Fibroblast of lung (primary cell): Measurements from ENCODE around the gene NR6A1. TPM values are rescaled to one million over a fixed set of nuclear protein-coding genes. Genes with fewer than 3 reads are reported as not detected.

ENCODE experiments used
- DNase-seq, 2 donors: peaks; one replicate each; pipeline versions ENCODE4 v3.0.0 to v3.0.0-alpha.2; 2010; ENCODE audit warnings: low read depth in 2 of 2
- H2AFZ ChIP-seq: 2 replicates; pipeline ENCODE4 v1.5.1; 2012; ENCODE audit warnings: low read length, control low read depth, inconsistent platforms
- H3K27ac ChIP-seq: 2 replicates; pipeline ENCODE4 v1.5.1; 2011; ENCODE audit warnings: low read length, control low read depth; ENCODE audit not compliant: insufficient read depth
- H3K27me3 ChIP-seq: 2 replicates; pipeline ENCODE4 v1.5.1; 2011; ENCODE audit warnings: mild to moderate bottlenecking, low read length; ENCODE audit not compliant: control insufficient read depth, insufficient read depth
- H3K36me3 ChIP-seq: 2 replicates; pipeline ENCODE4 v1.5.1; 2011; ENCODE audit warnings: low read length; ENCODE audit not compliant: control insufficient read depth, insufficient read depth
- H3K4me1 ChIP-seq: 2 replicates; pipeline ENCODE4 v1.5.1; 2011; ENCODE audit warnings: low read length; ENCODE audit not compliant: control insufficient read depth, insufficient read depth; ENCODE audit errors: extremely low read depth
- H3K4me2 ChIP-seq: 2 replicates; pipeline ENCODE4 v1.5.1; 2011; ENCODE audit warnings: low read length, control low read depth; ENCODE audit not compliant: insufficient read depth; ENCODE audit errors: extremely low read depth
- H3K4me3 ChIP-seq, 4 experiments: fragments of 200-600 bp in 1 of 4; sonication (generic) in 1 of 4; replicated peaks in 1 of 4; 2 replicates each; pipeline ENCODE4 v1.5.1; 2011 to 2016; ENCODE audit warnings: low read length in 4 of 4, low read depth in 3 of 4, mild to moderate bottlenecking in 3 of 4, control low read depth in 2 of 4, inconsistent platforms in 1 of 4, mixed read lengths in 1 of 4; ENCODE audit not compliant: insufficient read depth in 1 of 4; ENCODE audit errors: control extremely low read depth in 1 of 4
- H3K79me2 ChIP-seq: 2 replicates; pipeline ENCODE4 v1.5.1; 2012; ENCODE audit warnings: mild to moderate bottlenecking, low read length, inconsistent platforms; ENCODE audit not compliant: control insufficient read depth, insufficient read depth
- H3K9ac ChIP-seq: 2 replicates; pipeline ENCODE4 v1.5.1; 2011; ENCODE audit warnings: mild to moderate bottlenecking, low read length, control low read depth; ENCODE audit not compliant: insufficient read depth
- H3K9me3 ChIP-seq: 2 replicates; pipeline ENCODE4 v1.5.1; 2012; ENCODE audit warnings: low read depth, low read length; ENCODE audit not compliant: control insufficient read depth, insufficient read depth
- H4K20me1 ChIP-seq: 2 replicates; pipeline ENCODE4 v1.5.1; 2011; ENCODE audit warnings: low read length; ENCODE audit not compliant: control insufficient read depth, insufficient read depth; ENCODE audit errors: extremely low read depth
- EZH2 ChIP-seq: IDR thresholded peaks from 2 replicates; pipeline ENCODE4 v1.5.1; 2012; ENCODE audit warnings: low read length, control low read depth, mild to moderate bottlenecking; ENCODE audit errors: missing control alignments
- polyA plus RNA-seq, 2 donors: library from polyadenylated mRNA; depleted of rRNA in 1 of 2; stranded (reverse) in 1 of 2; unstranded in 1 of 2; fragments of >200 nt; gene quantifications; 2 replicates each; pipeline ENCODE4 v1.2.1, GENCODE V29; 2011 to 2012; ENCODE audit warnings: missing spikeins in 1 of 2
- total RNA-seq: library from RNA; depleted of rRNA; stranded (reverse); fragments of >200 nt; gene quantifications from 2 replicates; pipeline ENCODE4 v1.2.1, GENCODE V29; 2014
- TF ChIP-seq, protein P1 (sequence below), 2 donors: IDR thresholded peaks in 1 of 2; conservative IDR thresholded peaks in 1 of 2; 1 replicate in 1 of 2; 2 replicates in 1 of 2; pipeline ENCODE4 v1.5.1; 2011 to 2012; ENCODE audit warnings: low read length in 2 of 2, control low read depth in 1 of 2, inconsistent platforms in 1 of 2, low read depth in 1 of 2, mild to moderate bottlenecking in 1 of 2

NR6A1 gene
- total and polyA plus RNA-seq, 2 donors (not counting 1 experiment from before 2014, with no cell fraction given), result 0.07 to 0.50 TPM

DNA sequence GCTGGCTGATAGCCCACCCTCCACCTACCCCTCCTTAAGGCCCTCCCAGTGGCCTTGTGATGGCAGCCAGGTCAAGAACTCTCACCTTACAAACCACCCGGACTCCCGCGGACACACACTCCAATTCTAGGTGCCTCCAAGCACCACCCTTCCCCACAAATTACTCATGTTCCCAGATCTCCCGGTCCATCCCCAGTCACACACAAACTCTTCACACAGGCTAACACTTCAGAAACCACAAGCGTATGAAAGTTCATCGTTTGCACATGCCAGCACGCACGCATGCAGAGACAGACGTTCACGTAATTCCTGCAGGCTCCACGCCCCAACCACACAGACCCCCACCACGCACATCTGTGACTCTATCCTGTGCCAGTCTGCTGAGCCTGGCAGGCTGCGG, 281.9 kb downstream of the NR6A1 start:
- Histone ChIP-seq H4K20me1 (no peaks in the 10 kb centered on the region), H3K4me1 (no peaks in the 10 kb centered on the region), H2AFZ (no peak overlapping the region), H3K79me2 (no peaks in the 10 kb centered on the region), H3K9me3 (no peaks in the 10 kb centered on the region), H3K27ac (no peak overlapping the region), H3K4me3 (no peak overlapping the region), H3K9ac (no peak overlapping the region), H3K27me3 (peaks cover 26% of the 10 kb centered on the region), H3K36me3 (no peaks in the 10 kb centered on the region), H3K4me2 (no peak overlapping the region)
- DNase-seq, result peak in 1 of 2 donors; percentile 20
- TF ChIP-seq EZH2, result no peak
- TF ChIP-seq, protein P1, sequence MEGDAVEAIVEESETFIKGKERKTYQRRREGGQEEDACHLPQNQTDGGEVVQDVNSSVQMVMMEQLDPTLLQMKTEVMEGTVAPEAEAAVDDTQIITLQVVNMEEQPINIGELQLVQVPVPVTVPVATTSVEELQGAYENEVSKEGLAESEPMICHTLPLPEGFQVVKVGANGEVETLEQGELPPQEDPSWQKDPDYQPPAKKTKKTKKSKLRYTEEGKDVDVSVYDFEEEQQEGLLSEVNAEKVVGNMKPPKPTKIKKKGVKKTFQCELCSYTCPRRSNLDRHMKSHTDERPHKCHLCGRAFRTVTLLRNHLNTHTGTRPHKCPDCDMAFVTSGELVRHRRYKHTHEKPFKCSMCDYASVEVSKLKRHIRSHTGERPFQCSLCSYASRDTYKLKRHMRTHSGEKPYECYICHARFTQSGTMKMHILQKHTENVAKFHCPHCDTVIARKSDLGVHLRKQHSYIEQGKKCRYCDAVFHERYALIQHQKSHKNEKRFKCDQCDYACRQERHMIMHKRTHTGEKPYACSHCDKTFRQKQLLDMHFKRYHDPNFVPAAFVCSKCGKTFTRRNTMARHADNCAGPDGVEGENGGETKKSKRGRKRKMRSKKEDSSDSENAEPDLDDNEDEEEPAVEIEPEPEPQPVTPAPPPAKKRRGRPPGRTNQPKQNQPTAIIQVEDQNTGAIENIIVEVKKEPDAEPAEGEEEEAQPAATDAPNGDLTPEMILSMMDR (conservative IDR thresholded peaks at IDR 0.05 in 1 of 2, IDR thresholded peaks at IDR 0.05 in 1 of 2; ENCODE audit: low read depth in 1 of 2, low read length in 2 of 2), result no peak

DNA sequence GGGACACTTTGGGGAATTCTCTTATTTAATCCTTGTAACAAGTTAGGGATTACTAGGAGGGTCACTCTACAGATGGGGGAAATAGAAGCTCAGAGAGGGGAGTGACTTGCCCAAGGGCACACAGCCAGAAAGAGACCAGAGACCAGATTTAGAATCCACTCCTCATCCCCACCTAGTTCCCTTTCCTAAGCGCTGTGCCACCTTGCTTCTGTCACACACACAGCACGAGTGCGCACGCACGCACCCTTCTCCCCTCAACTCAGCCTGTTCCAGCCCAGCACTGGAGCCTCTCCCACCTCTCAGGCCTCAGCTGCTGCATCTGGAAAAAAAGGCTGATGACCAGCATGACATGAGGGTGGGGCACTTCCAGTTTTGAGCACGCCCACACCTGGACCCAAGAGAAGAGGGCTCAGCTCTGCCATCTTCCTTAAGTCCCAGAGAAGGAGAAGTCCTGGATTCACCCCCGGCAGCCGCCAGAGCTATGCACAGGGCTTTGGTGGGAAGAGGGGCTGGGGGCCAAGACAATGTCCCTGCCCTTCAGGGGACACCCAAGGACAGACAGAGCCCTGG, 282.4 kb downstream of the NR6A1 start:
- Histone ChIP-seq H3K4me3 (no peak overlapping the region), H2AFZ (no peak overlapping the region), H3K27me3 (peaks cover 22% of the 10 kb centered on the region), H3K27ac (no peak overlapping the region), H4K20me1 (no peaks in the 10 kb centered on the region), H3K36me3 (no peaks in the 10 kb centered on the region), H3K9ac (no peak overlapping the region), H3K4me2 (no peak overlapping the region), H3K4me1 (no peaks in the 10 kb centered on the region), H3K9me3 (no peaks in the 10 kb centered on the region), H3K79me2 (no peaks in the 10 kb centered on the region)
- DNase-seq, result no peak
- TF ChIP-seq EZH2, result no peak
- TF ChIP-seq, protein P1 (conservative IDR thresholded peaks at IDR 0.05 in 1 of 2, IDR thresholded peaks at IDR 0.05 in 1 of 2; ENCODE audit: low read depth in 1 of 2, low read length in 2 of 2), result no peak

GRCh38 chr9:124487260-124488182, 283.6 kb downstream of the NR6A1 start:
- Histone ChIP-seq H4K20me1 (no peaks in the 10 kb centered on the region), H3K36me3 (no peaks in the 10 kb centered on the region), H3K4me1 (no peaks in the 10 kb centered on the region), H3K4me3 (no peak overlapping the region), H3K79me2 (no peaks in the 10 kb centered on the region), H3K27me3 (peaks cover 22% of the 10 kb centered on the region), H3K4me2 (no peak overlapping the region), H3K9ac (no peak overlapping the region), H2AFZ (no peak overlapping the region), H3K9me3 (no peaks in the 10 kb centered on the region), H3K27ac (no peak overlapping the region)
- peak; percentile 27 for TF ChIP-seq EZH2
- TF ChIP-seq, protein P1 (conservative IDR thresholded peaks at IDR 0.05 in 1 of 2, IDR thresholded peaks at IDR 0.05 in 1 of 2; ENCODE audit: low read depth in 1 of 2, low read length in 2 of 2), result no peak
- no peak for DNase-seq
